ENCODE data around the gene ATP6V1B1.

- TF ChIP-seq, protein P1, sequence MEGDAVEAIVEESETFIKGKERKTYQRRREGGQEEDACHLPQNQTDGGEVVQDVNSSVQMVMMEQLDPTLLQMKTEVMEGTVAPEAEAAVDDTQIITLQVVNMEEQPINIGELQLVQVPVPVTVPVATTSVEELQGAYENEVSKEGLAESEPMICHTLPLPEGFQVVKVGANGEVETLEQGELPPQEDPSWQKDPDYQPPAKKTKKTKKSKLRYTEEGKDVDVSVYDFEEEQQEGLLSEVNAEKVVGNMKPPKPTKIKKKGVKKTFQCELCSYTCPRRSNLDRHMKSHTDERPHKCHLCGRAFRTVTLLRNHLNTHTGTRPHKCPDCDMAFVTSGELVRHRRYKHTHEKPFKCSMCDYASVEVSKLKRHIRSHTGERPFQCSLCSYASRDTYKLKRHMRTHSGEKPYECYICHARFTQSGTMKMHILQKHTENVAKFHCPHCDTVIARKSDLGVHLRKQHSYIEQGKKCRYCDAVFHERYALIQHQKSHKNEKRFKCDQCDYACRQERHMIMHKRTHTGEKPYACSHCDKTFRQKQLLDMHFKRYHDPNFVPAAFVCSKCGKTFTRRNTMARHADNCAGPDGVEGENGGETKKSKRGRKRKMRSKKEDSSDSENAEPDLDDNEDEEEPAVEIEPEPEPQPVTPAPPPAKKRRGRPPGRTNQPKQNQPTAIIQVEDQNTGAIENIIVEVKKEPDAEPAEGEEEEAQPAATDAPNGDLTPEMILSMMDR (optimal IDR thresholded peaks at IDR 0.05 in 1 of 3, IDR thresholded peaks at IDR 0.05 in 1 of 3, conservative IDR thresholded peaks at IDR 0.05 in 1 of 3; ENCODE audit: extremely low read depth in 1 of 3, insufficient read depth in 2 of 3, low read length in 3 of 3): no peak
- TF ChIP-seq EZH2 (IDR thresholded peaks at IDR 0.05; ENCODE audit: low read length): no peak
Observed at GRCh38 chr2:70938586-70938950, 2.9 kb downstream of the ATP6V1B1 start.

Data from keratinocyte (primary cell).